ENCODE results near the gene SPATA31C2. TPM values are rescaled to one million over a fixed set of nuclear protein-coding genes. Genes with fewer than 3 reads are reported as not detected.

SPATA31C2 gene
- total and polyA plus RNA-seq, 8 donors: not detected

DNA sequence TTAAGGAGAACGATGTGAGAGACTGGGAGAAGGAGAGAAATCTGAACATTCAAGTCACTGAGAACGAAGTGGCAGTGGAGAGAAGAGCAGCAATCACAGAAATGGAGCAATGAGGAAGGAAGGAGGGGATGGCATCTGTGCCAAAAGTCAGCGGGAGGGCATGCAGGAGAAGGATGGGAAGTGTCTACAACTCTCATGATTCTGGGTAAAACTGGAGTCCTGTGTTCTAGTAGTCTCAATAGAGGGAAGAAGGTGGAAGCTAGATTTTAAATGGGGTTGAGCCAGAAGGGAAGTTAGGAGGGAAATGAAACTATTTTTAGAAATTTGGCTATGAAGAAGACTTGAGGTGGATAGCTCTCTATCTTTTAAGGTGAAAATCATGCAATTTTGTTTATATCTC lies 39.1 kb upstream of the SPATA31C2 start:
- Histone ChIP-seq H3K9me3 (no peaks in the 10 kb centered on the region), H3K36me3 (no peaks in the 10 kb centered on the region), H3K27me3 (peaks cover 0 to 5% (median 4%) of the 10 kb centered on the region in 3 donors), H3K4me3 (no peak overlapping the region), H3K27ac (no peak overlapping the region), H3K4me1 (peaks cover 0 to 3% (median 0%) of the 10 kb centered on the region in 4 donors)
- intact Hi-C loops (cut with DNase I; ENCODE audit: low total_unique reads): no loop called here
- no peak for TF ChIP-seq EP300 (IDR thresholded peaks at IDR 0.05)
- TF ChIP-seq, protein P1, sequence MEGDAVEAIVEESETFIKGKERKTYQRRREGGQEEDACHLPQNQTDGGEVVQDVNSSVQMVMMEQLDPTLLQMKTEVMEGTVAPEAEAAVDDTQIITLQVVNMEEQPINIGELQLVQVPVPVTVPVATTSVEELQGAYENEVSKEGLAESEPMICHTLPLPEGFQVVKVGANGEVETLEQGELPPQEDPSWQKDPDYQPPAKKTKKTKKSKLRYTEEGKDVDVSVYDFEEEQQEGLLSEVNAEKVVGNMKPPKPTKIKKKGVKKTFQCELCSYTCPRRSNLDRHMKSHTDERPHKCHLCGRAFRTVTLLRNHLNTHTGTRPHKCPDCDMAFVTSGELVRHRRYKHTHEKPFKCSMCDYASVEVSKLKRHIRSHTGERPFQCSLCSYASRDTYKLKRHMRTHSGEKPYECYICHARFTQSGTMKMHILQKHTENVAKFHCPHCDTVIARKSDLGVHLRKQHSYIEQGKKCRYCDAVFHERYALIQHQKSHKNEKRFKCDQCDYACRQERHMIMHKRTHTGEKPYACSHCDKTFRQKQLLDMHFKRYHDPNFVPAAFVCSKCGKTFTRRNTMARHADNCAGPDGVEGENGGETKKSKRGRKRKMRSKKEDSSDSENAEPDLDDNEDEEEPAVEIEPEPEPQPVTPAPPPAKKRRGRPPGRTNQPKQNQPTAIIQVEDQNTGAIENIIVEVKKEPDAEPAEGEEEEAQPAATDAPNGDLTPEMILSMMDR (IDR thresholded peaks at IDR 0.05): no peak
- no peak for TF ChIP-seq POLR2A (IDR thresholded peaks at IDR 0.05)
- no peak for TF ChIP-seq POLR2AphosphoS5 (IDR thresholded peaks at IDR 0.05)
- no peak for DNase-seq
- 79 to 87% (median 84%) methylated on average over 3 of the region's 3 CpGs for WGBS, 5 donors

DNA sequence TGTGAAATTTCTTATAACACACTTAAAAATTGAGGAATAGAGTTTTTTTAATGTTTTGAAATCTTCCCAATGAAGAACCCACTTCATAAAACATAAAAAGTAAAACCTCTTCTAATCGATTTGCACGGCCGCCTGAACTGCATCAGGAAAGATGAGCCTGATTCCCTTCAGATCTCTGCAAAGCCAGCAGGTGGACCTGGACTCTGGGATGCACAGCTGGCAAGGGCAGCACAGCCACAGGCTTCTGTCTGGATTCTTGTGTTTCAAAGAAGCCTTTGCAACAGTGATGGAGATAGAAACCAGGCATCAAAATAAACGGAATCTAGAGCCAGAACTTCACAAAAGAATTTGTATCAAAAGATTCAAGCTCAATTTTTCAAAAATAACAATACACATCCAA lies 36.0 kb upstream of the SPATA31C2 start:
- intact Hi-C loops (cut with DNase I; ENCODE audit: low total_unique reads): no loop called here
- DNase-seq: no peak
- 58 to 74% (median 62%) methylated on average over 4 of the region's 4 CpGs for WGBS, 5 donors
- TF ChIP-seq EP300 (IDR thresholded peaks at IDR 0.05) (no peak), POLR2AphosphoS5 (IDR thresholded peaks at IDR 0.05) (no peak), POLR2A (IDR thresholded peaks at IDR 0.05) (no peak)
- TF ChIP-seq, protein P1 (IDR thresholded peaks at IDR 0.05): no peak
- Histone ChIP-seq H3K27ac (no peak overlapping the region), H3K4me1 (peaks cover 0 to 3% (median 0%) of the 10 kb centered on the region in 4 donors), H3K4me3 (no peak overlapping the region), H3K9me3 (no peaks in the 10 kb centered on the region), H3K27me3 (peaks cover 0 to 5% (median 4%) of the 10 kb centered on the region in 3 donors), H3K36me3 (no peaks in the 10 kb centered on the region)

DNA sequence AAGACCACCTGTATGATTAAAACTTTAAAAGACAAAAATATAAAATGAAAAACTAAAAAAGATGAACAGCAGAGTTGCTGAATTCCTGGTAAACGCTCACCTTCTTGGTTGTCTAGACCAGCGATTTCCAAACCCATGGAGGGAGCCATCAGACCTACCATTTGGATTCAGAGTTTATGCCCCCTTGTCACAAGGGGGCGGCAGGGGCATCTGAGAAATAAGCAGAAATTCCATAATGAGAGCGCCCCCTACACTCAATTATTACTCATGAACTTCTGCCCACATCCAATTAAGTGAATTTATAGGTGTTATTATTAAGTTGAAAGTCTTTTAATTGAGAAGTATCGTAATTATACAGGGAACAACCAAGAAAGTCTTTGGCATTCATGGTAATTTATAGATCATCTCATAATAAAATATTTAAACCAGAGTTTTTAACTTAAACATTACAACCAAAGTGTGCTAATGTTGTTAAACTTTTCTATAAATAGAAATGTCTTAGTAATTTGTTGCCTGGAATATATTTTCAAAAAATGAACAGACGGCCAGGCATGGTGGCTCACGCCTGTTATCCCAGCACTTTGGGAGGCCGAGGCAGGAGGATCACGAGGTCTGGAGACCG lies 35.2 kb upstream of the SPATA31C2 start:
- Histone ChIP-seq H3K27me3 (peaks cover 0 to 4% (median 0%) of the 10 kb centered on the region in 3 donors), H3K27ac (no peak overlapping the region), H3K4me3 (no peak overlapping the region), H3K36me3 (no peaks in the 10 kb centered on the region), H3K4me1 (no peaks in the 10 kb centered on the region), H3K9me3 (peaks cover 0 to 2% (median under 1%) of the 10 kb centered on the region in 4 donors)
- WGBS, 5 donors: 67 to 72% (median 71%) methylated on average over 10 of the region's 10 CpGs
- DNase-seq: peak in 1 of 2 donors; percentile 73
- TF ChIP-seq EP300 (IDR thresholded peaks at IDR 0.05): no peak
- TF ChIP-seq, protein P1 (IDR thresholded peaks at IDR 0.05): peak in 5 of 7 experiments; percentile 25 to 50 (median 37)
- intact Hi-C loops (cut with DNase I; ENCODE audit: low total_unique reads): no loop called here

DNA sequence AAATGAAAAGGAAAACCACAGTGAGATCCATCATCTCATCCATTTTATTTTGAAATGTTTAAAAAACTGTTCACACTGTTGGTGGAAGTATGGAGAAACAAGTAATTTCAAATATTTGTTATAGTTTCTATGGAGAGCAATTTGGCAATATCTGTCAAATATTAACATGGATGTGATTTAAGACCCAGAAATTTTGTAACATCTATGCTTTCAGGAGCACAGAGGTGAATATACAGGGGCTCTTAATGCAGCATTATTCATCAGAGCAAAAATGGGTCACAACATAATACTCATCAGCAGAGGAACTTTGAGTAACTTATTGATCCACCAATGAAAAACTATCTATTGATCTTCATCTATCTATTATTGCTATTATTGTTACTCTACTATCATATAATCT lies 31.4 kb upstream of the SPATA31C2 start:
- Histone ChIP-seq H3K4me1 (no peaks in the 10 kb centered on the region), H3K36me3 (no peaks in the 10 kb centered on the region), H3K27ac (no peak overlapping the region), H3K27me3 (no peaks in the 10 kb centered on the region), H3K9me3 (peaks cover 0 to 6% (median 2%) of the 10 kb centered on the region in 4 donors), H3K4me3 (no peak overlapping the region)
- no peak for DNase-seq
- intact Hi-C loops (cut with DNase I; ENCODE audit: low total_unique reads): no loop called here
- no peak for TF ChIP-seq POLR2AphosphoS5 (IDR thresholded peaks at IDR 0.05)
- TF ChIP-seq, protein P1 (IDR thresholded peaks at IDR 0.05): no peak
- no peak for TF ChIP-seq POLR2A (IDR thresholded peaks at IDR 0.05)
- no peak for TF ChIP-seq EP300 (IDR thresholded peaks at IDR 0.05)
